NB4 (cell line): ENCODE data around the gene CDK14.

ENCODE experiments used
- POLR2A ChIP-seq: IDR thresholded peaks from 2 replicates; pipeline ENCODE4 v1.6.1; 2011; ENCODE audit warnings: mild to moderate bottlenecking; ENCODE audit not compliant: insufficient read length; ENCODE audit errors: extremely low read depth
- TF ChIP-seq, protein P1 (sequence below): IDR thresholded peaks from one replicate; pipeline ENCODE4 v1.5.1; 2012; ENCODE audit warnings: low read depth, low read length
- TF ChIP-seq, protein P2 (sequence below): IDR thresholded peaks from 2 replicates; pipeline ENCODE4 v1.6.1; 2011; ENCODE audit warnings: low read depth, low read length

DNA sequence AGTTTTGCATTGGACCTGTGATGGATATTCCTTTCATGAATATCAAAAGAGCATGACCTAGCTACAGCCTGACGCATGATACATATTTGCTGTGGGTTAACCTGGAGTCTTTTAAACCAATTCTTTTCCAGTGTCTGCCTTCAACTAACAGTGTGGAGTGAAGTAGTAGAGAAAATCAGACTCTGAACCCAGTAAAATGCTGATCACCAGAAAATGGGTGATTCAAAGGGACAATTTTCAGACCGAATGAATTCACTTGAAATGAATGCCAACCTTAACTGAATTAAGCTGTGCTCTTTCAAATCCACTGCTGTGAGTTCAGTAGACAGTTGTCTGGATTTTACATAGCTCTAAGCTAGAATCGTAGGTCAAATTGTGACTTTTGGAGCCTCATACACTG lies 123.0 kb downstream of the CDK14 start:
- no peak for TF ChIP-seq POLR2A
- TF ChIP-seq, protein P1, sequence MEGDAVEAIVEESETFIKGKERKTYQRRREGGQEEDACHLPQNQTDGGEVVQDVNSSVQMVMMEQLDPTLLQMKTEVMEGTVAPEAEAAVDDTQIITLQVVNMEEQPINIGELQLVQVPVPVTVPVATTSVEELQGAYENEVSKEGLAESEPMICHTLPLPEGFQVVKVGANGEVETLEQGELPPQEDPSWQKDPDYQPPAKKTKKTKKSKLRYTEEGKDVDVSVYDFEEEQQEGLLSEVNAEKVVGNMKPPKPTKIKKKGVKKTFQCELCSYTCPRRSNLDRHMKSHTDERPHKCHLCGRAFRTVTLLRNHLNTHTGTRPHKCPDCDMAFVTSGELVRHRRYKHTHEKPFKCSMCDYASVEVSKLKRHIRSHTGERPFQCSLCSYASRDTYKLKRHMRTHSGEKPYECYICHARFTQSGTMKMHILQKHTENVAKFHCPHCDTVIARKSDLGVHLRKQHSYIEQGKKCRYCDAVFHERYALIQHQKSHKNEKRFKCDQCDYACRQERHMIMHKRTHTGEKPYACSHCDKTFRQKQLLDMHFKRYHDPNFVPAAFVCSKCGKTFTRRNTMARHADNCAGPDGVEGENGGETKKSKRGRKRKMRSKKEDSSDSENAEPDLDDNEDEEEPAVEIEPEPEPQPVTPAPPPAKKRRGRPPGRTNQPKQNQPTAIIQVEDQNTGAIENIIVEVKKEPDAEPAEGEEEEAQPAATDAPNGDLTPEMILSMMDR: no peak
- TF ChIP-seq, protein P2, sequence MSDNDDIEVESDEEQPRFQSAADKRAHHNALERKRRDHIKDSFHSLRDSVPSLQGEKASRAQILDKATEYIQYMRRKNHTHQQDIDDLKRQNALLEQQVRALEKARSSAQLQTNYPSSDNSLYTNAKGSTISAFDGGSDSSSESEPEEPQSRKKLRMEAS: no peak
